Measurements from ENCODE around the gene ISLR.

The ISLR gene

DNA sequence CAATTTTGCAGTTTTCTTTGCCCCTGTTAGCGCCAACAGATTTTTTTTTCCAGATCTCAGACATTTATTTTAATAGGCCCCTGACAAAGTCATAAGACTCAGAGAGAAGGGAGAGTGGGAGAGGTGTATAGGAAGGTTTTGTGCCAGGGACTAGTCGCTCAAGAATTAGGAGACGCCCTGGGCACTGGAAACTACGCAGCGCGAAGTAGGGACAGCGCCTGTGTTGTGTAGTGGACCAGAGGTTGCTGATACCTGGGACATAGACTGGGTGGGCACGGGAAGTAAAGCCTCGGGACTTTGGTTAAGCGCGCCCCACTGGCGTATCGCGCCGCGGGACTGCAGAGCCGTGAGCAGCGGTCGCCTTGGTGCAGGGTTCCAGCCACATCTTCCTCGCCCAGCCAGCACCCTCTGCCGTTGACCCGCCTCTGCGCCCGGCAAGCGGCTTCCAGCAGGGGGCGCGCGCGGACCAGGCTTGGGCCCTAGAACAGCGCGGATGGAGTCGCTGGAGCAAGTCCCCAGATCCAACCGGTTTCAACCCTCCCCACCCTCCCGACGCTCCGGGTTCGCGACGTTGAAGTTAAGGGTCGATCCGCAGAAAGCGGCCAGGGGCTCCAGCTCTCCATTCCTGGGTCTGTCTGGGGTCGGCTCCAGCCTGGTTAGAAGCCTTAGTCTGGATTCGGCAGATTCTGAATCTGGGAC lies 46.1 kb upstream of the ISLR start:
- DNase-seq (ENCODE audit: low read depth in 1 of 2, low spot score in 1 of 2), result peak; percentile 79 to 86
- TF ChIP-seq, protein P1, sequence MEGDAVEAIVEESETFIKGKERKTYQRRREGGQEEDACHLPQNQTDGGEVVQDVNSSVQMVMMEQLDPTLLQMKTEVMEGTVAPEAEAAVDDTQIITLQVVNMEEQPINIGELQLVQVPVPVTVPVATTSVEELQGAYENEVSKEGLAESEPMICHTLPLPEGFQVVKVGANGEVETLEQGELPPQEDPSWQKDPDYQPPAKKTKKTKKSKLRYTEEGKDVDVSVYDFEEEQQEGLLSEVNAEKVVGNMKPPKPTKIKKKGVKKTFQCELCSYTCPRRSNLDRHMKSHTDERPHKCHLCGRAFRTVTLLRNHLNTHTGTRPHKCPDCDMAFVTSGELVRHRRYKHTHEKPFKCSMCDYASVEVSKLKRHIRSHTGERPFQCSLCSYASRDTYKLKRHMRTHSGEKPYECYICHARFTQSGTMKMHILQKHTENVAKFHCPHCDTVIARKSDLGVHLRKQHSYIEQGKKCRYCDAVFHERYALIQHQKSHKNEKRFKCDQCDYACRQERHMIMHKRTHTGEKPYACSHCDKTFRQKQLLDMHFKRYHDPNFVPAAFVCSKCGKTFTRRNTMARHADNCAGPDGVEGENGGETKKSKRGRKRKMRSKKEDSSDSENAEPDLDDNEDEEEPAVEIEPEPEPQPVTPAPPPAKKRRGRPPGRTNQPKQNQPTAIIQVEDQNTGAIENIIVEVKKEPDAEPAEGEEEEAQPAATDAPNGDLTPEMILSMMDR (IDR thresholded peaks at IDR 0.05; ENCODE audit: insufficient read depth, low read length), result peak; percentile 79
- no peak for TF ChIP-seq SPI1 (IDR thresholded peaks at IDR 0.05; ENCODE audit: borderline replicate concordance, low read depth)
- Histone ChIP-seq H3K27ac (replicated peaks) (no peak overlapping the region), H3K4me3 (replicated peaks; ENCODE audit: insufficient read depth, low read length) (no peak overlapping the region; the same call in 1 of the 2 replicates), H3K27me3 (ENCODE audit: insufficient read depth, poor library complexity, severe bottlenecking) (peaks cover 51% of the 10 kb centered on the region)

DNA sequence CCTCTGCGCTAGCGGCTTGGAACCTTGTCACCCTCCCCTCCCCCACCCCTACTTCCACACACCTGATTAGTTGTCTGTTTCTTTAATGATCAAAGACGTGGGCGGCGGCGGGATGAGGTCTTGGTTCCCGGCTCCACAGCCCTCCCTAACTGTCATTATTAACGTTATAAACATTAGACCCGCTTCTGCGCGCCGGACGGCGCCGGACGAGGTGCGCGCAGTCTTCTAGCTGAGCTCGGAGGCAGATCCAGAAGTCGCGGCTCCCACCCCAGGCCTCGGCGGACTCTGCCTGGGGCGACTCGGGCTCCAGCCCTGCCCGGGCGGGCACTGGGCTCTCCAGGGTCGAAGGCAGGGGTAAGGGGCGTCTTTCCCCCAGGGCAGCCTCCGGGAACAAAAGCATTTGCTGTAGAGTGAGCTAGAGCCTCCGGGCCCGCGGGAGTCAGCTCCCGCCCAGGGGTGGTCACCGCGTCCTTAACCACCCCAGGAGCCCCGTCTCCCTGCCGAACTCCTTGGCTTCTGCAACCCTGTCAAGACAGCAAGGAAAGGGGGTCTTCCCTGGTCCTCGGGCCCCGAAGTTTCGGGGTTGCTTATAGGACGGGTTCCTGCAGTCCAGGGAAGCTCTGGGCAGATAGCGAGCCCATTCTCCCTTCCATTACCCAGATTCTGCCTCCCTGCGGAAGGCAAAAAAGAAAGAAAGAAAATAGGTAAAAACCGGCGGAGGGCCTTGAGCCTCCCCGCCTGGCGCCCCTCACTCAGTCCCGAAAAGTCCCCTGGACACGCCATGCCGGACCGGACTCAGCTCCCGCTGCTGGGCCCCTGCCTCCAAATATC lies 45.3 kb upstream of the ISLR start:
- no peak for DNase-seq (ENCODE audit: low read depth in 1 of 2, low spot score in 1 of 2)
- TF ChIP-seq, protein P2, sequence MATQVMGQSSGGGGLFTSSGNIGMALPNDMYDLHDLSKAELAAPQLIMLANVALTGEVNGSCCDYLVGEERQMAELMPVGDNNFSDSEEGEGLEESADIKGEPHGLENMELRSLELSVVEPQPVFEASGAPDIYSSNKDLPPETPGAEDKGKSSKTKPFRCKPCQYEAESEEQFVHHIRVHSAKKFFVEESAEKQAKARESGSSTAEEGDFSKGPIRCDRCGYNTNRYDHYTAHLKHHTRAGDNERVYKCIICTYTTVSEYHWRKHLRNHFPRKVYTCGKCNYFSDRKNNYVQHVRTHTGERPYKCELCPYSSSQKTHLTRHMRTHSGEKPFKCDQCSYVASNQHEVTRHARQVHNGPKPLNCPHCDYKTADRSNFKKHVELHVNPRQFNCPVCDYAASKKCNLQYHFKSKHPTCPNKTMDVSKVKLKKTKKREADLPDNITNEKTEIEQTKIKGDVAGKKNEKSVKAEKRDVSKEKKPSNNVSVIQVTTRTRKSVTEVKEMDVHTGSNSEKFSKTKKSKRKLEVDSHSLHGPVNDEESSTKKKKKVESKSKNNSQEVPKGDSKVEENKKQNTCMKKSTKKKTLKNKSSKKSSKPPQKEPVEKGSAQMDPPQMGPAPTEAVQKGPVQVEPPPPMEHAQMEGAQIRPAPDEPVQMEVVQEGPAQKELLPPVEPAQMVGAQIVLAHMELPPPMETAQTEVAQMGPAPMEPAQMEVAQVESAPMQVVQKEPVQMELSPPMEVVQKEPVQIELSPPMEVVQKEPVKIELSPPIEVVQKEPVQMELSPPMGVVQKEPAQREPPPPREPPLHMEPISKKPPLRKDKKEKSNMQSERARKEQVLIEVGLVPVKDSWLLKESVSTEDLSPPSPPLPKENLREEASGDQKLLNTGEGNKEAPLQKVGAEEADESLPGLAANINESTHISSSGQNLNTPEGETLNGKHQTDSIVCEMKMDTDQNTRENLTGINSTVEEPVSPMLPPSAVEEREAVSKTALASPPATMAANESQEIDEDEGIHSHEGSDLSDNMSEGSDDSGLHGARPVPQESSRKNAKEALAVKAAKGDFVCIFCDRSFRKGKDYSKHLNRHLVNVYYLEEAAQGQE (IDR thresholded peaks at IDR 0.05; ENCODE audit: insufficient replicate concordance, low read depth), result no peak
- TF ChIP-seq GABPA (IDR thresholded peaks at IDR 0.05; ENCODE audit: low read depth) (no peak), SPI1 (IDR thresholded peaks at IDR 0.05; ENCODE audit: borderline replicate concordance, low read depth) (no peak), POLR2AphosphoS5 (IDR thresholded peaks at IDR 0.05; ENCODE audit: low read depth) (no peak)
- TF ChIP-seq, protein P1 (IDR thresholded peaks at IDR 0.05; ENCODE audit: insufficient read depth, low read length), result no peak
- Histone ChIP-seq H3K27me3 (ENCODE audit: insufficient read depth, poor library complexity, severe bottlenecking) (peaks cover 54% of the 10 kb centered on the region), H3K4me3 (replicated peaks; ENCODE audit: insufficient read depth, low read length) (no peak overlapping the region; the same call in 1 of the 2 replicates), H3K27ac (replicated peaks) (no peak overlapping the region)

DNA sequence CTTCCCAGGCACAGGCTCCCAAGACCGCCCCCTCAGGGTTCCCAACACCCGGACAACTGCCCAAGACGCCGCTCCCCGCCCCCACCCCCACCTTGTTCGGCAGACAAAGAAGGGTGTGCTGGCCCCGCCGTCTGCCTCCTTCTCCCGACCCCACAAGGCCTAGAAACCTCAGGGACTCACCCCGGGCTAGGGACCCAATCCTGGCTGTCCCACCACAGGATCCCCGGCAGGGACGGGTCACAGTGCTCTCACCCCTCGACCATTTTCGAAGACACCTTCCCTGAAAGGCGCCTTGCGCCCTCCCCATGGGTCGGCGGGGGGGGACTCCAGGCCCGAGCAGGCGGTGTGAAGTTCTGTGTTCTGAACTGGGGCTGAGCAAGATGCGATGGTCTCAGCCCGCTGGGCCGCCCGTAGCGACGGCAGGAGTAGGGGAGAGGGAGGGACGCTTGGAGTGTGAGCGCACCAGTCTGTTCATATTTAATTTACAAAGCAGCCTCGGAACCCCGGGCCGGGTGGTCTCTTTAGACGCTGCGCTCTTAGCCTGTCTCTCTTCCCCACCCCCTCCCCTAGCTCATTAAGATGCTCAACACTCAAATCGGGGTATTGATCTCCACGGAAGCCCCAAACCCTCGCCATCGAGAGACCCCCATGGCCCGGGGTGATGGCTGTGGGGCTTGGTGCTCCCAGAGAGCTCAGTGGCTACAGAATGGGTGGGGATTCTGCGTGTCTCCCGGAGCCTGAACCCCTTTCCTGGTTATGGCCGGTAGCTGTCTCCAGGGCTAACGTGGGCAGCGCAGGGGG lies 44.5 kb upstream of the ISLR start:
- Histone ChIP-seq H3K27ac (replicated peaks) (no peak overlapping the region), H3K27me3 (ENCODE audit: insufficient read depth, poor library complexity, severe bottlenecking) (peaks cover 62% of the 10 kb centered on the region), H3K4me3 (replicated peaks; ENCODE audit: insufficient read depth, low read length) (no peak overlapping the region)
- no peak for TF ChIP-seq SPI1 (IDR thresholded peaks at IDR 0.05; ENCODE audit: borderline replicate concordance, low read depth)
- TF ChIP-seq, protein P2 (IDR thresholded peaks at IDR 0.05; ENCODE audit: insufficient replicate concordance, low read depth), result no peak
- TF ChIP-seq POLR2AphosphoS5 (IDR thresholded peaks at IDR 0.05; ENCODE audit: low read depth), result no peak
- TF ChIP-seq GABPA (IDR thresholded peaks at IDR 0.05; ENCODE audit: low read depth), result no peak
- TF ChIP-seq, protein P1 (IDR thresholded peaks at IDR 0.05; ENCODE audit: insufficient read depth, low read length), result no peak
- DNase-seq (ENCODE audit: low read depth in 1 of 2, low spot score in 1 of 2), result no peak

Measured in HL-60 (cell line).